GM21390 (cell line): ENCODE data around the gene SPHKAP.
"Not testable (repeated sequence)": the region's sequence is repeated elsewhere in the genome, so short reads cannot be mapped to it uniquely, and the experiment has no call there.

Source experiments
- ATAC-seq: cut with Tn5 transposase; IDR thresholded peaks from one replicate; pipeline ENCODE4 v1.9.1; 2021; ENCODE audit not compliant: unreplicated experiment

Gene SPHKAP

GRCh38 chr2:228181098-228182019 lies at the start of gene SPHKAP:
SPHKAP (minus strand) TSS chr2:228181687; CDS start chr2:228181598, 89 bp downstream.
- ATAC-seq: no peak

- ATAC-seq: no peak
These were observed 46.0 kb upstream of the SPHKAP start for GRCh38 chr2:228227466-228227865.

GRCh38 chr2:228224410-228224809 lies 42.9 kb upstream of the SPHKAP start:
- no peak for ATAC-seq

GRCh38 chr2:228218593-228218992 lies 37.1 kb upstream of the SPHKAP start:
- not testable (repeated sequence) for ATAC-seq

GRCh38 chr2:228197504-228197903 lies 16.0 kb upstream of the SPHKAP start:
- no peak for ATAC-seq

- ATAC-seq: no peak
These were observed 1.0 kb downstream of the SPHKAP start for GRCh38 chr2:228180181-228181097.

- ATAC-seq: no peak
These were observed 14.2 kb downstream of the SPHKAP start for GRCh38 chr2:228167290-228167689.

GRCh38 chr2:228164718-228165117 lies 16.8 kb downstream of the SPHKAP start:
- ATAC-seq: no peak

- no peak for ATAC-seq
These were observed 23.6 kb downstream of the SPHKAP start for GRCh38 chr2:228157841-228158240.

- no peak for ATAC-seq
These were observed 36.5 kb downstream of the SPHKAP start for GRCh38 chr2:228144961-228145360.

- ATAC-seq: peak; percentile 96
These were observed 40.5 kb downstream of the SPHKAP start for GRCh38 chr2:228140934-228141528.

- ATAC-seq: no peak
These were observed 45.5 kb downstream of the SPHKAP start for GRCh38 chr2:228136027-228136426.

GRCh38 chr2:228135300-228135699 lies 46.2 kb downstream of the SPHKAP start:
- ATAC-seq: no peak

- ATAC-seq: no peak
These were observed 49.7 kb downstream of the SPHKAP start for GRCh38 chr2:228131833-228132232.

- no peak for ATAC-seq
These were observed 55.1 kb downstream of the SPHKAP start for GRCh38 chr2:228126401-228126800.

- ATAC-seq: no peak
These were observed 62.5 kb downstream of the SPHKAP start for GRCh38 chr2:228118940-228119339.

GRCh38 chr2:228107846-228108245 lies 73.6 kb downstream of the SPHKAP start:
- ATAC-seq: no peak

- no peak for ATAC-seq
These were observed 75.8 kb downstream of the SPHKAP start for GRCh38 chr2:228105526-228106250.

GRCh38 chr2:228104215-228104614 lies 77.3 kb downstream of the SPHKAP start:
- no peak for ATAC-seq

GRCh38 chr2:228103379-228103778 lies 78.1 kb downstream of the SPHKAP start:
- peak; percentile 14 for ATAC-seq

GRCh38 chr2:228102949-228103348 lies 78.5 kb downstream of the SPHKAP start:
- peak; percentile 69 for ATAC-seq
